Right atrium auricular region (tissue), 2 donors: ENCODE measurements around the gene SNCA. TPM values are rescaled to one million over a fixed set of nuclear protein-coding genes. Genes with fewer than 3 reads are reported as not detected.

Source experiments
- DNase-seq: peaks from one replicate; pipeline ENCODE4 v3.0.0-alpha.2; 2019; ENCODE audit warnings: low spot score
- H3K27ac ChIP-seq, 2 donors: fragments of 200-600 bp; sonication (generic); 1 replicate in 1 of 2; 2 replicates in 1 of 2; pipeline ENCODE4 v1.5.1; 2016 to 2019
- H3K27me3 ChIP-seq, 2 donors: fragments of 200-600 bp; sonication (generic); one replicate each; pipeline versions ENCODE4 v1.5.1 to v1.6.0; 2017 to 2019
- H3K36me3 ChIP-seq: fragments of 200-600 bp; sonication (generic); one replicate; pipeline ENCODE4 v1.5.1; 2016
- H3K4me1 ChIP-seq, 2 donors: fragments of 200-600 bp; sonication (generic); one replicate each; pipeline versions ENCODE4 v1.5.1 to v1.6.0; 2017 to 2019
- H3K4me3 ChIP-seq, 2 donors: fragments of 200-600 bp; sonication (generic); 1 replicate in 1 of 2; 2 replicates in 1 of 2; pipeline ENCODE4 v1.5.1; 2017 to 2019; ENCODE audit warnings: mild to moderate bottlenecking in 1 of 2, moderate library complexity in 1 of 2
- H3K9me3 ChIP-seq, 2 donors: fragments of 200-600 bp; sonication (generic); one replicate each; pipeline ENCODE4 v1.5.1; 2019
- total RNA-seq, 2 donors: library from RNA; depleted of rRNA; stranded (reverse); fragments of >200 nt; gene quantifications; one replicate each; pipeline ENCODE4 v1.1.0, GENCODE V29; 2016
- TF ChIP-seq, protein P1 (sequence below), 2 donors: fragments of 200-600 bp; sonication (generic); IDR thresholded peaks; one replicate each; pipeline ENCODE4 v1.5.1; 2019; ENCODE audit warnings: antibody characterized with exemption in 2 of 2

The SNCA gene
- total RNA-seq, 2 donors from 2014 or later = 8.5 to 23.3 TPM

DNA sequence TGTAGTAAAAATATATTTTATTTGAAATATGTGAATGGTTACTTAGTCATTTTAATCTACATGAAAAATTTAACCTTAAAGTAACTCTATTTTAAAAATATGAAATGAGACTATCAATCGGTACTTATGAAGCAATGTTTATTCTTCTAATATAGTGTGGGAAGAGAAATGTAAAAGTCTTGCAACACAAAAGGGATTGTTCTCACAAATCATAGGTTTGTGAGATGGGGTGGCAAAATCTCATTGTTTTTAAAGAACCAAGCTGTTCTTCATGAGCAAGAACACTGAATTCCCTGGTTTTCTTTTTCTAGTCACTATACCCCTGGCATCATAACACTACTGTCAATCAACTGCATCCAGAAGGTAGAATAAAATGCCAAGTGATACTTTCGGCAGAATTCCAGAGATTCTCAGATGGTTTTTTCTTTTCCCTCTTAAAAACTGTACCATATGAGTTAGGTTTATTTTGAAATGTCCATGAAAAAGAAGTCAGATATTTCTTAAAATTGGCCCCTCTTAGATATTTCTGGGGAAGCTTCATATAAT lies 52.2 kb downstream of the SNCA start:
- TF ChIP-seq, protein P1, sequence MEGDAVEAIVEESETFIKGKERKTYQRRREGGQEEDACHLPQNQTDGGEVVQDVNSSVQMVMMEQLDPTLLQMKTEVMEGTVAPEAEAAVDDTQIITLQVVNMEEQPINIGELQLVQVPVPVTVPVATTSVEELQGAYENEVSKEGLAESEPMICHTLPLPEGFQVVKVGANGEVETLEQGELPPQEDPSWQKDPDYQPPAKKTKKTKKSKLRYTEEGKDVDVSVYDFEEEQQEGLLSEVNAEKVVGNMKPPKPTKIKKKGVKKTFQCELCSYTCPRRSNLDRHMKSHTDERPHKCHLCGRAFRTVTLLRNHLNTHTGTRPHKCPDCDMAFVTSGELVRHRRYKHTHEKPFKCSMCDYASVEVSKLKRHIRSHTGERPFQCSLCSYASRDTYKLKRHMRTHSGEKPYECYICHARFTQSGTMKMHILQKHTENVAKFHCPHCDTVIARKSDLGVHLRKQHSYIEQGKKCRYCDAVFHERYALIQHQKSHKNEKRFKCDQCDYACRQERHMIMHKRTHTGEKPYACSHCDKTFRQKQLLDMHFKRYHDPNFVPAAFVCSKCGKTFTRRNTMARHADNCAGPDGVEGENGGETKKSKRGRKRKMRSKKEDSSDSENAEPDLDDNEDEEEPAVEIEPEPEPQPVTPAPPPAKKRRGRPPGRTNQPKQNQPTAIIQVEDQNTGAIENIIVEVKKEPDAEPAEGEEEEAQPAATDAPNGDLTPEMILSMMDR (IDR thresholded peaks at IDR 0.05) = no peak
- no peaks in the 10 kb centered on the region for H3K9me3 ChIP-seq
- peaks cover 0 to 11% of the 10 kb centered on the region in 2 donors for H3K4me1 ChIP-seq
- DNase-seq = no peak
- no peak overlapping the region for H3K4me3 ChIP-seq
- H3K27ac ChIP-seq = no peak overlapping the region
- H3K36me3 ChIP-seq = no peaks in the 10 kb centered on the region
- no peaks in the 10 kb centered on the region for H3K27me3 ChIP-seq

DNA sequence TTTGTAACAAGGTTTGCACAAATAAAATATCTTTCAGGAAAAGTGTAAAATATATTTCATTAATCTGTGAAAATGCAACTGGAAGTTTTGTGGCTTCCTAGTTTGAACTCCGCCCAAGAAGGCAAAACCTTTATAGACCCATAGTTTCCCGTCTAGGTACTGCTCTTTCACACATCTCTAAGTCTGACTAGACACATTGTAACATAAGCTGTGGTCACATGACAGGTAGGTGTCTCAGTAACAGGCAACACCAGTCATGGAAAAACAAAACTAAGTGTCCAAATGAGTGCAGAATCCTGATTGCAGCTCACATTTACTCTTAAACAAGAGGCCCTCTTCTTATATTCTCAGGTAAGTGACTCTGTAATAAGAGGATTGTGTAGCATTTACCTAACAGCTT lies 55.6 kb downstream of the SNCA start:
- Histone ChIP-seq H3K4me1 (no peaks in the 10 kb centered on the region), H3K9me3 (peaks cover 0 to 13% of the 10 kb centered on the region in 2 donors), H3K27me3 (no peaks in the 10 kb centered on the region), H3K27ac (no peak overlapping the region), H3K36me3 (no peaks in the 10 kb centered on the region), H3K4me3 (no peak overlapping the region)
- DNase-seq = no peak
- TF ChIP-seq, protein P1 (IDR thresholded peaks at IDR 0.05) = no peak

GRCh38 chr4:89773805-89774204 lies 63.2 kb downstream of the SNCA start:
- H3K27ac ChIP-seq = no peak overlapping the region
- no peaks in the 10 kb centered on the region for H3K4me1 ChIP-seq
- TF ChIP-seq, protein P1 (IDR thresholded peaks at IDR 0.05) = no peak
- H3K36me3 ChIP-seq = no peaks in the 10 kb centered on the region
- no peak overlapping the region for H3K4me3 ChIP-seq
- DNase-seq = no peak
- peaks cover 0 to 12% of the 10 kb centered on the region in 2 donors for H3K9me3 ChIP-seq
- H3K27me3 ChIP-seq = no peaks in the 10 kb centered on the region

DNA sequence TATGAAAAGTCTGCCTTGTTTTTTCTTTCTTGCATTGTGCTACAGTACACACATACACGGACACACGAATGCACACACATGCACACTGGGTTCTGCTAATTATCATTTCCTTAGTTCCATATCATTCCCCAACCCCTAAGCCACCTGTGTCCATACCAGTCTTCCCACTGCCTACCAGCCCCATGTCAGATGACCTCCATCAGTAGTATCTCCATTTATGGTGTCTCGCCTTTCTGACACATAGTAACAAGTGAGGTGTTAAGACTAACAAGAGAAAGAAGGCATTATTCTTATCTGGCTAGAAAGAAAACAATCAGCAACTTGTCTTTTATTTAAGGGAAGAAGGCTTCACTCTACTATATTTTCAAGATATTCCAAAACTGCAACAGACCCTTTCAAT lies 67.1 kb downstream of the SNCA start:
- DNase-seq = no peak
- Histone ChIP-seq H3K27me3 (no peaks in the 10 kb centered on the region), H3K4me3 (no peak overlapping the region), H3K27ac (no peak overlapping the region), H3K9me3 (peaks cover 0 to 4% of the 10 kb centered on the region in 2 donors), H3K36me3 (no peaks in the 10 kb centered on the region), H3K4me1 (peaks cover 0 to 12% of the 10 kb centered on the region in 2 donors)
- TF ChIP-seq, protein P1 (IDR thresholded peaks at IDR 0.05) = no peak

DNA sequence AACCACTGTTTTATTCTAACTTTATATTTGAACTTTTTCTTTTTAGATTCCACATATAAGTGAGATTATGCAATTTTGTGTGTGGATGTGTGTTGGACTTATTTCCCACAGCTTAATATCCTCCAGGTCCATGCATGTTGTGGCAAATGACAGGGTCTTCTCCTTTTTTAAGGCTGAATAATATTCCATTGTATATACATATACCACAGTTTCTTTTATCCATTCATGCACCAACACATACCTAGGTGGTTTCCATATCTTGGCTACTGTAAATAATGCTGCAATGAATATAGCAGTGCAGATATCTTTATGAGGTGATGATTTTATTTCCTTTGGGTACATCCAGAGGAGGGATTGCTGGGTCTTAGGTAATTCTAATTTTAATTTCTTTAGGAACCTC lies 69.0 kb downstream of the SNCA start:
- no peaks in the 10 kb centered on the region for H3K27me3 ChIP-seq
- TF ChIP-seq, protein P1 (IDR thresholded peaks at IDR 0.05) = no peak
- no peak for DNase-seq
- H3K36me3 ChIP-seq = no peaks in the 10 kb centered on the region
- H3K9me3 ChIP-seq = no peaks in the 10 kb centered on the region
- H3K4me3 ChIP-seq = no peak overlapping the region
- H3K4me1 ChIP-seq = peaks cover 0 to 21% of the 10 kb centered on the region in 2 donors
- H3K27ac ChIP-seq = no peak overlapping the region

DNA sequence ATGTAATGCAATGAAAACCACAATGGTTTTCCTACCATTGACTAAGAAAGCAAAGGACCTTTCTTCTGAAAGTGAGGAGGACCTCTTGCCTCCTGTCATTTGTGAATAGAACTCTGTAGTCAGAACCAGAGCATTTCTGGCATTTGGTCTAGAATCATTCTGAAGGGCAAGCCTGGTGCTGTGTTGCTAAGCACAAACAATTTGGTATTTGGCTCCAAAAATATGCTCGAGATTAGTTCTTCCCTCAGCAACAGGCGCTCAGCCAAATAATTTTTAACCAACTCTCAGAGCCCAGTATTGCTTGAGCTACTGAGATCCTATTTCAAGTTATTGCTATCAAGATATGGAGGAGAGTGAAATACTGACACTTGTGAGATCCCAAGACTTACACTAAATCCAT lies 71.0 kb downstream of the SNCA start:
- H3K9me3 ChIP-seq = no peaks in the 10 kb centered on the region
- no peak for DNase-seq
- no peaks in the 10 kb centered on the region for H3K36me3 ChIP-seq
- no peaks in the 10 kb centered on the region for H3K27me3 ChIP-seq
- H3K27ac ChIP-seq = peak overlapping the region; percentile 14 to 62
- H3K4me3 ChIP-seq = no peak overlapping the region
- TF ChIP-seq, protein P1 (IDR thresholded peaks at IDR 0.05) = no peak
- peaks cover 0 to 21% of the 10 kb centered on the region in 2 donors for H3K4me1 ChIP-seq
